ENCODE data around the gene NTNG1. TPM values are rescaled to one million over a fixed set of nuclear protein-coding genes. Genes with fewer than 3 reads are reported as not detected.

The NTNG1 gene
- total RNA-seq, 1 donor from 2014 or later = 0.57 TPM

DNA sequence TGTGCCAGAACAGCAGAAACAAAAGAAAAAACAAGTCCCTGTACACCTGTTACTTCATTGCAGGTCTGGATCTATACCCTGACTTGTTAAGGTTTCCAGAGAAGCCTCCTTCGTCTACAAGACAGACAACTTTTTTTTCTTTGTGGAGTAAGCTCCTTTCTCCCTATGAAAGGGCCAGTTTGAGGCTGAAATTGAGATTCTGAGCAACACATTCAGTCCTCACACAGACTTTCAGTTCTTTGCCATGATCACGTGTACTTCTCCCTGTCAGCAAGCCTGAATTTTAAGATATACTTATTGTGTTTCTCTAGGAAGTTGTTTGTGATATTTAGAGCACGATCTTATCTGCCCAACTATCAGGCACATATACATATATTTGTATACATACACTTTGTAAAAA, 374.0 kb downstream of the NTNG1 start:
- ATAC-seq (no peak), DNase-seq (no peak)
- intact Hi-C loops (cut with micrococcal nuclease) = no loop called here

DNA sequence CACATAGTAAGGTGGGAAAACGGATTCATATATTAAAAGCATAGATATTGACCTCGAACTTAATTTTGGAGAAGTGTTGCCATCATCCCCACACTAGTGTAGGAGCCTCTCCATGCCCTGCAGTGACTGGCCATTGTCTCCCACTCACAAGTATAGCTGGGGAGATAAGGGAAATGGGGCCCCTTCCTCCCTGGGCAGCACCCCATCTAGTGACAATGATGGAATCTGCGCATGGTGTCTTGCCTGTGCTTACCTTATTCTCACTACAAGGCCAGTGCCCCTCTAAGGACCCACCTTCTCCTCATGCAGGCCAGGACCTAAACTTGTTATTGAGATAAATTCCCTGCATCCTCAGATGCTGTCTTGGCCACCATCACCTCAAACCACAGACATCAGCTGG, 374.9 kb downstream of the NTNG1 start:
- DNase-seq (no peak), ATAC-seq (no peak)
- intact Hi-C loops (cut with micrococcal nuclease) = no loop called here

DNA sequence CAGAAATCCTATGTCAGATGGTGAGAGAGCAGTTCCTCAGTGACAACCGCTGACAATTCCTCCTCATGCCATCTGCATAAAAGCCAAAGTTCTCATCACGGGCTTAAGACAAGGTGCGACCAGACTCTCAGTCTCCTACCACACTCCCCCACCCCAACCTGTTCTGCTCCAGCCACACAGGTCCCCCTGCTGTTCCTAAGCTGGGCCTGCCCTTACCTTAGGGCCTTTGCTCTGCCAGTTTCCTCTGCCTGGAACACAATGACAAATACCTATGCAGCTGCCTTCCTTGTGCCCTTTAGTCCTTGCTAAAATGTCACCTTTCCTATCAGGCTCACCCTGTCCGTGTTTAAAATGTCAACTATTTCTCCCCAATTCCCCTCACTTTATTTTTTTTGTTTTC, 382.2 kb downstream of the NTNG1 start:
- DNase-seq (no peak), ATAC-seq (no peak)
- intact Hi-C loops (cut with micrococcal nuclease) = no loop called here

GRCh38 chr1:107523736-107524135, 382.9 kb downstream of the NTNG1 start:
- no peak for ATAC-seq
- DNase-seq = no peak
- intact Hi-C loops (cut with micrococcal nuclease) = no loop called here

DNA sequence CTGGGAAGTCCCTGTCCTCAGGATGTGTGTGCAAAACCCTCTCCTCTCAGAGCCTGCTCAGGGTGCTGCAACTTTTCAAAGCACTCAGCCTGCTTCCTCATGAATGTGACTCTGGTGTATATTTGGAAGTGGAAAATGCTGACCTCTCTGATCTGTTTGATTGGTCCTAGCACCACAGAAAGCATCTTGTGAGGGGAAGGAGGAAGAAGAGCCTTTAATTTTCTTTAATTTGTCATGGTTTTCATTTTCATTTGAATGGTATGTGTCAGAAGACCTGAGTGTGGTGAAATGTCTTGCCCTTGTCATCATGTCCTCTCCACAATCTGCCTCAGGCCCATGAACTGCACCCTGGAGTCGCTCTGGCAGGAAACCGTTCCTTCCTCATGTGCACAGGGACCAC, 383.5 kb downstream of the NTNG1 start:
- intact Hi-C loops (cut with micrococcal nuclease) = no loop called here
- no peak for ATAC-seq
- DNase-seq = no peak

- no peak for ATAC-seq
- DNase-seq = no peak
- intact Hi-C loops (cut with micrococcal nuclease) = no loop called here
These were observed 384.3 kb downstream of the NTNG1 start for GRCh38 chr1:107525145-107525544.

- intact Hi-C loops (cut with micrococcal nuclease) = no loop called here
- DNase-seq (no peak), ATAC-seq (no peak)
These were observed 385.1 kb downstream of the NTNG1 start for GRCh38 chr1:107525961-107526360.

DNA sequence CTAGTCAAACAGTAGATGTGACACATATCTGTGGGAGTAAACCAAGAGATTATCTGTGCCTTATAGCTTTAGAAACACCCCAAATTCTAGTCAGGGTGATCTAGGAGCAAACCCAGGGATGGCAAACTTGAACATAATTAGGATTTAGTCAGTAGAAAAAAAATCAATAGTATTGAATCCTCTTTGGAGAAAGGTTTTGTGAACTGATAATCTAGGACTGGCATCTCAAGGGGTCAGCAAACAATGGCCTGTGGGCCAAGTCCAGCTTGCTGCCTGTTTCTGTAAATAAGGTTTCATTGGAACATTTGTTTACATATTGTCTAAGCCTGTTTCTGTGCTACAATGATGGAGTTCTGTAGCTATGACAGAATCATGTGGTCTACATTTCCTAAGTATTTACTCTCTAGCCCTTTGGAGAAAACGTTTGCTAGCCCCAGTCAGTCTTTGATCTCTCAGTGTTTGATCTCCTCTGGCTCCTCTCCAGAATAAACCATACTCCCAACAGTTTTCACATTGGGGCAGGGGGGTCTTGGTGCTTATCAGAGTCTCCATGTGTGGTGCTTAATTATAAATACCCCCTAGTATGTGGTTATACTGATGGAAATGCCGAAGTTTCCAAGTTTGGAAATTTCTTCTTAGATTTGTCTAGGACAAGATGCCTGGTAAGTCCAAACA, 385.8 kb downstream of the NTNG1 start:
- DNase-seq (no peak), ATAC-seq (no peak)
- intact Hi-C loops (cut with micrococcal nuclease) = no loop called here

- intact Hi-C loops (cut with micrococcal nuclease) = no loop called here
These were observed 388.8 kb downstream of the NTNG1 start for GRCh38 chr1:107529511-107530149.

GRCh38 chr1:107530543-107530942, 389.7 kb downstream of the NTNG1 start:
- intact Hi-C loops (cut with micrococcal nuclease) = no loop called here
- ATAC-seq = no peak
- DNase-seq = no peak

More at GRCh38 chr1:107529511-107530149, 388.8 kb downstream of the NTNG1 start:
- DNase-seq (no peak), ATAC-seq (no peak)

GRCh38 chr1:107531065-107531908, 390.4 kb downstream of the NTNG1 start:
- intact Hi-C loops (cut with micrococcal nuclease) = no loop called here
- DNase-seq (no peak), ATAC-seq (no peak)

GRCh38 chr1:107532318-107532717, 391.5 kb downstream of the NTNG1 start:
- intact Hi-C loops (cut with micrococcal nuclease) = no loop called here
- DNase-seq (no peak), ATAC-seq (no peak)

Other genes with a start within 250 kb of the NTNG1 start
- gene PRMT6, start 84.4 kb upstream of the NTNG1 start, total RNA-seq = 4.6 TPM